Kidney epithelial cell (primary cell): ENCODE data around the gene ACOD1. TPM values are rescaled to one million over a fixed set of nuclear protein-coding genes. Genes with fewer than 3 reads are reported as not detected.
"Not testable (repeated sequence)": the region's sequence is repeated elsewhere in the genome, so short reads cannot be mapped to it uniquely, and the experiment has no call there.

Experiments used
- DNase-seq: peaks from one replicate; pipeline ENCODE4 v3.0.0-alpha.2; 2010; ENCODE audit warnings: low read depth
- H3K27me3 ChIP-seq: 2 replicates; pipeline ENCODE4 v1.6.0; 2011; ENCODE audit warnings: low read length; ENCODE audit not compliant: control insufficient read depth, insufficient read depth
- H3K36me3 ChIP-seq: 2 replicates; pipeline ENCODE4 v1.5.1; 2011; ENCODE audit warnings: low read length; ENCODE audit not compliant: control insufficient read depth, insufficient read depth
- H3K4me3 ChIP-seq: 2 replicates; pipeline ENCODE4 v1.5.1; 2011; ENCODE audit warnings: low read depth, mild to moderate bottlenecking, control low read depth, low read length
- total RNA-seq: library from RNA; depleted of rRNA; stranded (reverse); fragments of >200 nt; gene quantifications from 2 replicates; pipeline ENCODE4 v1.2.3, GENCODE V29; 2015
- TF ChIP-seq, protein P1 (sequence below): IDR thresholded peaks from 2 replicates; pipeline ENCODE4 v1.5.1; 2011; ENCODE audit warnings: mild to moderate bottlenecking, moderate library complexity, low read length, control low read depth, inconsistent platforms; ENCODE audit not compliant: insufficient read depth, poor library complexity, severe bottlenecking

Gene ACOD1
- total RNA-seq, 1 donor from 2014 or later, result not detected

DNA sequence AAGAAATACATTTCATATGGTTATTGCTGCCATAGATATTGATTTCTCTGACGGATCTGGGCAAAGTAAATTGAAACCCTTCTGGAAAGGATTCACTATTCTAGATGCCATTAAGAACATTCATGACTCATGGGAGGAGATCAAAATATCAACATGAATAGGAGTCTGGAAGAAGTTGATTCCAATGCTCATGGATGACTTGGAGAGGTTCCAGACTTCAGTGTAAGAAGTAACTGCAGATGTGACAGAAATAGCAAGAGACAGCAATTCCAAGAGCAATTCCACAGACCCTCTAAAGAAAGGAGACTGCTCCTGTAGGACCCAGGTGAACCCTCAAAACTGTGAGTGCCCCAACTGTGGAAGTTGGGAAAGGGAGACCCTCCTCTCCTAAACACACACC, 31.2 kb upstream of the ACOD1 start:
- DNase-seq, result no peak
- Histone ChIP-seq H3K4me3 (no peak overlapping the region), H3K27me3 (no peaks in the 10 kb centered on the region), H3K36me3 (no peaks in the 10 kb centered on the region)
- TF ChIP-seq, protein P1, sequence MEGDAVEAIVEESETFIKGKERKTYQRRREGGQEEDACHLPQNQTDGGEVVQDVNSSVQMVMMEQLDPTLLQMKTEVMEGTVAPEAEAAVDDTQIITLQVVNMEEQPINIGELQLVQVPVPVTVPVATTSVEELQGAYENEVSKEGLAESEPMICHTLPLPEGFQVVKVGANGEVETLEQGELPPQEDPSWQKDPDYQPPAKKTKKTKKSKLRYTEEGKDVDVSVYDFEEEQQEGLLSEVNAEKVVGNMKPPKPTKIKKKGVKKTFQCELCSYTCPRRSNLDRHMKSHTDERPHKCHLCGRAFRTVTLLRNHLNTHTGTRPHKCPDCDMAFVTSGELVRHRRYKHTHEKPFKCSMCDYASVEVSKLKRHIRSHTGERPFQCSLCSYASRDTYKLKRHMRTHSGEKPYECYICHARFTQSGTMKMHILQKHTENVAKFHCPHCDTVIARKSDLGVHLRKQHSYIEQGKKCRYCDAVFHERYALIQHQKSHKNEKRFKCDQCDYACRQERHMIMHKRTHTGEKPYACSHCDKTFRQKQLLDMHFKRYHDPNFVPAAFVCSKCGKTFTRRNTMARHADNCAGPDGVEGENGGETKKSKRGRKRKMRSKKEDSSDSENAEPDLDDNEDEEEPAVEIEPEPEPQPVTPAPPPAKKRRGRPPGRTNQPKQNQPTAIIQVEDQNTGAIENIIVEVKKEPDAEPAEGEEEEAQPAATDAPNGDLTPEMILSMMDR, result no peak

DNA sequence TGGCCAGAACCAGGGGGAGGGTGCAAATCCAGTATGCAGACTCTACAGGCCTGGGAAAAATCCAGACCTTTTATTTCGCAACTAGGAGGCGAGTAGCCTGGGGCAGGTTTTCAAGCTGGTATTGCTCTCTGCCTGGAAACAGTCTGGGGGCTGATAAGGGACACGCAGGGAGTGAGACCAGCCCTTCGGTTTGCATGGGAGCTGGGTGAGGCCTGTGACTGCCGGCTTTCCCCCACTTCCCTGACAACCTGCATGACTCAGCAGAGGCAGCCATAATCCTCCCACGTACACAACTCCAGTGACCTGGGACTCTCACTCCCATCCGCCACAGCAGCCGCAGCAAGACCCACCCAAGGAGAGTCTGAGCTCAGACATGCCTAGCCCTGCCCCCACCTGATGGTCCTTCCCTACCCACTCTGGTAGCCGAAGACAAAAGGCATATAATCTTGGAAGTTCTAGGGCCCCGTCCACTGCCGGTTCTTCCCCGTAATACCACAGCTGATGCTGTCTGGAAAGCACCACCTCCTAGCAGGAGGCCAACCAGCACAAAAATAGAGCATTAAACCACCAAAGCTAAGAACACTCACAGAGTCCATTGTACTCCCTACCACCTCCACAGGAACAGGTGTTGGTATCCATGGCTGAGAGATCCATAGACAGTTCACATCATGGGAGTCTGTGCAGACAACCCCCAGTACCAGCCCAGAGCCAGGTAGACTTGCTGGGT, 30.4 kb upstream of the ACOD1 start:
- not testable (repeated sequence) for H3K4me3 ChIP-seq, H3K27me3 ChIP-seq, H3K36me3 ChIP-seq
- peak; percentile 35 for DNase-seq

DNA sequence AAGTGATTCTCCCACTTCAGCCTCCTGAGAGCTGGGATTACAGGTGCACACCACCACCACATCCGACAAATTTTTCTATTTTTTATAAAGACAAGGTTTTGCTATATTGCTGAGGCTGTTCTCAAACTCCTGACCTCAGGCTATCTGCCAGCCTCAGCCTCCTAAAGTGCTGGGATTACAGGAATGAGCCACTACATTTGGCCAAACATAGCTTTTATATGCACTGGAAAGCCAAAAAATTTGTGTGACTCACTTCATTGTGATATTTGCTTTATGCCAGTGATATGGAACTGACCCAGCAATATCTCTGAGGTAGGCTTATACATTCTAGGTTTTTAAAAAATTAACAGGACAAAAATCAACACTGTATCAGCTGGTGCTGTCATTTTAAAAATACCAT, 26.8 kb upstream of the ACOD1 start:
- H3K36me3 ChIP-seq, result no peaks in the 10 kb centered on the region
- DNase-seq, result no peak

DNA sequence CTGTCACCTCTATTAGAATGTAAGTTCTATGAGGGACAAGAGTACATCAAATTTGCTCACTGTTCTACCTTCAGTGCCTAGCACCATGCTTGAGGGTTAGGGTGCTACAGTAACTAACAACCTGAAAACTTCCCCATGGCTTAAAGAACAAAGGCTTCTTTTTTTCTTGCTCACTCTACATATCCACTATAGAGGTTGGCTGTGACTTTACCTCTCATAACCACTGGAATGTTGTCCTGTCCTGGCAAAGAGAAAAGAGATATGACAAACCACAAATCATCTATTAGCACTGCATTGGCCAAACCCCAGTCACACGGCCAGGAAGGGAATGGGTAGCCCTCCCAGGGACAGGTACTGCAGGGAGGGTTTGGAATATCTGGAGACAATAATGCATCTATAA, 23.2 kb upstream of the ACOD1 start:
- Histone ChIP-seq H3K27me3 (no peaks in the 10 kb centered on the region), H3K4me3 (no peak overlapping the region), H3K36me3 (no peaks in the 10 kb centered on the region)
- TF ChIP-seq, protein P1, result no peak
- no peak for DNase-seq

More for the DNA sequence above, 26.8 kb upstream of the ACOD1 start:
- Histone ChIP-seq H3K27me3 (no peaks in the 10 kb centered on the region), H3K4me3 (no peak overlapping the region)
- TF ChIP-seq, protein P1, result no peak

DNA sequence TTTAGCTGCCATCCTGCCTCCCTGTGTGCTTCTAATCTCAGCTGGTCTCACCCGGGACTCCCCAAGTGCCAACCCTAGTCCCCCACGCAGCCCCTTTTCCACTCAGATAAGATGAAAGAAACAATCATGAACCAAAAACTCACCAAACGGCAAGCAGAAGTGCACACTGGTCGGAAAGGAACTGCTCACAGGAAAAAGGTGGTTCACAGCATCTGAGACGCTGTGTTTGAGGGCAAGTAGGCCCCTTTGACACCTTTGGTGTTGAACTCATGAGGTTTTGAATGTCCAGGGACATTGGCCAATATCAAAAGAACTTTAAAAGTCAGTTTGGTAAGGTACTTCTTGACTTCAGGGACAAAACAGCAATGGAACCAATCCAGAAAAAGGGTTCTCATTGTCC, 20.4 kb upstream of the ACOD1 start:
- DNase-seq, result no peak
- Histone ChIP-seq H3K36me3 (no peaks in the 10 kb centered on the region), H3K4me3 (no peak overlapping the region), H3K27me3 (no peaks in the 10 kb centered on the region)
- TF ChIP-seq, protein P1, result no peak

DNA sequence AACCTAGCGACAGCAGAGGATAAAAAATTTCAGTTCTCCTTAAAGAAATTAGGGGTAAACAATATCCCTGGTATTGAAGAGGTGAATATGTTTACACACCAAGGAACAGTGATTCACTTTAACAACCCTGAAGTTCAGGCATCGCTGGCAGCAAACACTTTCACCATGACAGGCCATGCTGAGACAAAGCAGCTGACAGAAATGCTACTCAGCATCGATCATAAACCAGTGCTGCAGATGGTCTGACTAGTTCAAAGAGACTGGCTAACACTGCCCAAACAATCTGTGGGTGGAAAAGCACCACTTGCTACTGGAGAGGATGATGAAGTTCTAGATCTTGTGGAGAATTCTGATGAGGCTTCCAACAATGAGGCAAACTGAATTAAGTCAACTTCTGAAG, 19.9 kb upstream of the ACOD1 start:
- TF ChIP-seq, protein P1, result no peak
- Histone ChIP-seq H3K36me3 (no peaks in the 10 kb centered on the region), H3K4me3 (no peak overlapping the region), H3K27me3 (no peaks in the 10 kb centered on the region)
- no peak for DNase-seq
